ENCODE results near the gene NAALADL2.

- no peak for TF ChIP-seq CTCF (IDR thresholded peaks at IDR 0.05)
- no peak for TF ChIP-seq ZFX (IDR thresholded peaks at IDR 0.05; ENCODE audit: borderline replicate concordance)
Measured at GRCh38 chr3:175728566-175728965, 869.4 kb downstream of the NAALADL2 start.
